HEK293 (cell line): ENCODE results near the gene ERP29.

Source experiments
- CTCF ChIA-PET: fragments of 350-600 bp; formaldehyde crosslinking; extraction: SDS; loops from one replicate; lab custom pipeline; 2021; ENCODE audit warnings: antibody characterized with exemption; lab: Yijun Ruan, JAX
- POLR2A ChIA-PET: fragments of 300-600 bp; formaldehyde crosslinking; extraction: SDS; loops from one replicate; lab custom pipeline; 2020; ENCODE audit warnings: antibody characterized with exemption, inconsistent platforms; lab: Yijun Ruan, JAX
- H3K27ac ChIP-seq: fragments of 200-500 bp; sonication (Bioruptor generic); 2 replicates; pipeline ENCODE4 v1.5.1; 2014; ENCODE audit warnings: low read depth, low read length, control low read depth, inconsistent platforms; ENCODE audit errors: extremely low read depth
- H3K36me3 ChIP-seq, 2 experiments: fragments of 200-500 bp in 1 of 2; sonication (Bioruptor generic) in 1 of 2; 1 replicate in 1 of 2; 2 replicates in 1 of 2; pipeline ENCODE4 v1.5.1; 2014 to 2017; ENCODE audit warnings: inconsistent platforms in 2 of 2, low read length in 2 of 2; ENCODE audit not compliant: control insufficient read depth in 2 of 2, insufficient read depth in 1 of 2
- H3K4me1 ChIP-seq: fragments of 200-500 bp; sonication (Bioruptor generic); 2 replicates; pipeline ENCODE4 v1.5.1; 2014; ENCODE audit warnings: mild to moderate bottlenecking, low read length, inconsistent platforms; ENCODE audit not compliant: control insufficient read depth, insufficient read depth
- H3K4me3 ChIP-seq: 2 replicates; pipeline ENCODE4 v1.5.1; 2011; ENCODE audit warnings: low read depth, mild to moderate bottlenecking, control low read depth, low read length, moderate library complexity
- H3K9me3 ChIP-seq: fragments of 200-500 bp; sonication (Bioruptor generic); 2 replicates; pipeline ENCODE4 v1.5.1; 2014; ENCODE audit warnings: low read depth, low read length, inconsistent platforms; ENCODE audit not compliant: control insufficient read depth, insufficient read depth
- BCL11B ChIP-seq: fragments of 450-650 bp; formaldehyde crosslinking; IDR thresholded peaks from 2 replicates; pipeline ENCODE4 v1.5.1; 2016; ENCODE audit warnings: low read depth, missing biosample characterization, missing genetic modification characterization
- INSM2 ChIP-seq: fragments of 450-650 bp; formaldehyde crosslinking; IDR thresholded peaks from 2 replicates; pipeline ENCODE4 v1.5.1; 2016; ENCODE audit warnings: missing biosample characterization, missing genetic modification characterization
- OVOL3 ChIP-seq: fragments of 450-650 bp; formaldehyde crosslinking; IDR thresholded peaks from 2 replicates; pipeline ENCODE4 v1.5.1; 2016; ENCODE audit warnings: missing biosample characterization, missing genetic modification characterization
- PRDM6 ChIP-seq: fragments of 450-650 bp; formaldehyde crosslinking; IDR thresholded peaks from 2 replicates; pipeline ENCODE4 v1.5.1; 2017; ENCODE audit warnings: missing biosample characterization, missing genetic modification characterization
- ZBTB1 ChIP-seq: fragments of 450-650 bp; formaldehyde crosslinking; IDR thresholded peaks from 2 replicates; pipeline ENCODE4 v1.5.1; 2016; ENCODE audit warnings: missing biosample characterization, missing genetic modification characterization
- ZEB2 ChIP-seq: fragments of 450-650 bp; formaldehyde crosslinking; IDR thresholded peaks from 2 replicates; pipeline ENCODE4 v1.5.1; 2016; ENCODE audit warnings: missing biosample characterization, missing genetic modification characterization
- ZFP37 ChIP-seq: fragments of 450-650 bp; formaldehyde crosslinking; IDR thresholded peaks from 2 replicates; pipeline ENCODE4 v1.5.1; 2016; ENCODE audit warnings: missing biosample characterization, missing genetic modification characterization
- ZFP69B ChIP-seq: fragments of 450-650 bp; formaldehyde crosslinking; IDR thresholded peaks from 2 replicates; pipeline ENCODE4 v1.5.1; 2016; ENCODE audit warnings: missing biosample characterization, missing genetic modification characterization
- ZIC2 ChIP-seq: fragments of 450-650 bp; formaldehyde crosslinking; IDR thresholded peaks from 2 replicates; pipeline ENCODE4 v1.5.1; 2016; ENCODE audit warnings: missing biosample characterization, missing genetic modification characterization
- ZNF114 ChIP-seq: fragments of 450-650 bp; formaldehyde crosslinking; IDR thresholded peaks from 2 replicates; pipeline ENCODE4 v1.5.0; 2017; ENCODE audit warnings: missing biosample characterization, missing genetic modification characterization
- ZNF174 ChIP-seq: fragments of 450-650 bp; formaldehyde crosslinking; IDR thresholded peaks from 2 replicates; pipeline ENCODE4 v1.5.0; 2017; ENCODE audit warnings: missing biosample characterization, mild to moderate bottlenecking, missing genetic modification characterization
- ZNF175 ChIP-seq: fragments of 450-650 bp; formaldehyde crosslinking; IDR thresholded peaks from 2 replicates; pipeline ENCODE4 v1.5.1; 2016; ENCODE audit warnings: missing biosample characterization, missing genetic modification characterization
- ZNF292 ChIP-seq: fragments of 450-650 bp; formaldehyde crosslinking; IDR thresholded peaks from 2 replicates; pipeline ENCODE4 v1.5.1; 2016; ENCODE audit warnings: low read depth, missing biosample characterization, missing genetic modification characterization, borderline replicate concordance
- ZNF354C ChIP-seq: fragments of 450-650 bp; formaldehyde crosslinking; IDR thresholded peaks from 2 replicates; pipeline ENCODE4 v1.5.1; 2016; ENCODE audit warnings: missing biosample characterization, missing genetic modification characterization, low read depth, borderline replicate concordance
- ZNF362 ChIP-seq: fragments of 450-650 bp; formaldehyde crosslinking; IDR thresholded peaks from 2 replicates; pipeline ENCODE4 v1.5.1; 2016; ENCODE audit warnings: missing biosample characterization, missing genetic modification characterization
- ZNF521 ChIP-seq: fragments of 450-650 bp; formaldehyde crosslinking; IDR thresholded peaks from 2 replicates; pipeline ENCODE4 v1.5.1; 2017; ENCODE audit warnings: missing biosample characterization, mild to moderate bottlenecking, missing genetic modification characterization
- ZNF624 ChIP-seq: fragments of 450-650 bp; formaldehyde crosslinking; IDR thresholded peaks from 2 replicates; pipeline ENCODE4 v1.5.1; 2017; ENCODE audit warnings: missing biosample characterization, missing genetic modification characterization
- ZNF658 ChIP-seq: fragments of 450-650 bp; formaldehyde crosslinking; IDR thresholded peaks from 2 replicates; pipeline ENCODE4; 2016; ENCODE audit warnings: missing biosample characterization, missing genetic modification characterization
- ZNF660 ChIP-seq: fragments of 450-650 bp; IDR thresholded peaks from 2 replicates; pipeline ENCODE4 v1.5.1; 2018; ENCODE audit warnings: missing biosample characterization, mild to moderate bottlenecking, missing genetic modification characterization
- ZNF707 ChIP-seq: fragments of 450-650 bp; formaldehyde crosslinking; IDR thresholded peaks from 2 replicates; pipeline ENCODE4 v1.5.1; 2016; ENCODE audit warnings: missing biosample characterization, missing genetic modification characterization
- TF ChIP-seq, protein P1 (sequence below): fragments of 450-650 bp; formaldehyde crosslinking; optimal IDR thresholded peaks from 2 replicates; pipeline ENCODE3; 2016; ENCODE audit warnings: missing biosample characterization, mild to moderate bottlenecking, missing genetic modification characterization
- TF ChIP-seq, protein P2 (sequence below): IDR thresholded peaks from 2 replicates; pipeline ENCODE4 v1.6.1; 2011; ENCODE audit warnings: mild to moderate bottlenecking, low read depth, low read length, borderline replicate concordance

The ERP29 gene

DNA sequence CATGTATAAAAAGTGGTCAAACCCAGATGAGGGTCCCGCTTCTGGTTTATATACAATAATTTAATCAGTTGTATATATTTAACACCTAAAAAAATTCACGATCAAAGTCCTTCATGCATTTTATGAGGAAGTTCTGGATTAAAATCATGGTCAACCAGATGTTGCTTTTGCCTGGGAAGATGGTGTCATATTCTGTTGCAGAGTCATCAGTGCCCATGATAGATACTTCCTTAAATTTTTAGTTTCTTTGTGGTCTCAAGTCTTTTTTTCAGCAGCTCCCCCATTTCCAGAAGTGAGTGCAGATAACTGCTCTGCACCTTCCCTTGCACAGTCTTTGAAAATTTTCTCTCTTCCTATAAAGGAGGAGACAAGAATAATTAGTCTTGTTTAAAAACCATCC is 16.1 kb downstream of the ERP29 start:
- TF ChIP-seq PRDM6 (tag by site-specific recombination) (no peak), ZNF174 (tag by site-specific recombination) (no peak), ZNF175 (no peak)
- H3K27ac ChIP-seq, result no peak overlapping the region
- H3K36me3 ChIP-seq, result peaks cover 60 to 72% of the 10 kb centered on the region in 2 experiments
- no peaks in the 10 kb centered on the region for H3K9me3 ChIP-seq
- POLR2A ChIA-PET, result no interaction called here
- no peak overlapping the region for H3K4me3 ChIP-seq
- CTCF ChIA-PET, result interaction anchor here (1.0 kb wide), 1 partner anchor 22 kb away, joined by 3 read pairs; no protein-coding TSS in a partner anchor
- no peaks in the 10 kb centered on the region for H3K4me1 ChIP-seq

- ChIA-PET CTCF (no interaction called here), POLR2A (no interaction called here)
- TF ChIP-seq ZNF624 (tag by site-specific recombination) (no peak), ZFP37 (tag by site-specific recombination) (no peak), ZNF114 (no peak), ZNF354C (tag by site-specific recombination) (no peak), ZFP69B (tag by site-specific recombination) (no peak), ZEB2 (tag by site-specific recombination) (no peak), ZNF658 (tag by site-specific recombination) (no peak), ZNF521 (tag by site-specific recombination) (no peak)
- TF ChIP-seq, protein P1, sequence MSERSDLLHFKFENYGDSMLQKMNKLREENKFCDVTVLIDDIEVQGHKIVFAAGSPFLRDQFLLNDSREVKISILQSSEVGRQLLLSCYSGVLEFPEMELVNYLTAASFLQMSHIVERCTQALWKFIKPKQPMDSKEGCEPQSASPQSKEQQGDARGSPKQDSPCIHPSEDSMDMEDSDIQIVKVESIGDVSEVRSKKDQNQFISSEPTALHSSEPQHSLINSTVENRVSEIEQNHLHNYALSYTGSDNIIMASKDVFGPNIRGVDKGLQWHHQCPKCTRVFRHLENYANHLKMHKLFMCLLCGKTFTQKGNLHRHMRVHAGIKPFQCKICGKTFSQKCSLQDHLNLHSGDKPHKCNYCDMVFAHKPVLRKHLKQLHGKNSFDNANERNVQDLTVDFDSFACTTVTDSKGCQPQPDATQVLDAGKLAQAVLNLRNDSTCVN, result no peak
- Histone ChIP-seq H3K4me3 (no peak overlapping the region), H3K27ac (no peak overlapping the region), H3K9me3 (no peaks in the 10 kb centered on the region), H3K4me1 (no peaks in the 10 kb centered on the region), H3K36me3 (peaks cover 71 to 84% of the 10 kb centered on the region in 2 experiments)
Measured at GRCh38 chr12:112031472-112031871, 18.2 kb downstream of the ERP29 start.

DNA sequence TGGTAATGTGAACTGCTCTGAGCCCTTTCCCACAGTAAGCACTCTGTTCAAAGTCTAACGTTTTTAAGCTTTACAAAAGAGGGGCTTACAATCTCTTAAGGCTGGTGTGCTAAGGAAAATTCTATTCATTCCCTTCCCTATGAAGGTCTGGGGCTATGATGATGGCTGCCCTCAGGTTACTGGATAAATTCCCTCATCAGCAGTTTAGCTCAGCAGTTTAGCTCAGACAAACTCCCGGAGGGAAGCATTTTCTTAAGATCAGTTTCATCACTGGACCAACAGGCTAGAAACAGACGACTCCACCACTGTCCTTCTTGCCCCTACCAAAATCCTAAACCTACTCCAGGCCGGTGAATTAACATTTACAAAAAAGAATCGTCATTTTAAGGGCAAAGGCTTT is 19.1 kb downstream of the ERP29 start:
- Histone ChIP-seq H3K4me3 (no peak overlapping the region), H3K9me3 (no peaks in the 10 kb centered on the region), H3K27ac (peak overlapping the region; percentile 20; the same call in 1 of the 2 replicates), H3K4me1 (no peaks in the 10 kb centered on the region), H3K36me3 (peaks cover 75 to 90% of the 10 kb centered on the region in 2 experiments)
- POLR2A ChIA-PET, result interaction anchor here (0.6 to 0.7 kb wide), 2 partner anchors 19 to 60 kb away, joined by 3 read pairs; partner anchors contain the start of gene TMEM116
- CTCF ChIA-PET, result interaction anchor here (0.7 kb wide), 1 partner anchor 231 kb away, joined by 3 read pairs; no protein-coding TSS in a partner anchor
- TF ChIP-seq ZBTB1 (tag by site-specific recombination) (no peak), BCL11B (no peak), ZNF521 (tag by site-specific recombination) (no peak), ZNF707 (tag by site-specific recombination) (no peak), OVOL3 (tag by site-specific recombination) (no peak), ZNF292 (tag by site-specific recombination) (no peak), INSM2 (tag by site-specific recombination) (no peak), ZNF660 (no peak), ZIC2 (tag by site-specific recombination) (no peak), ZNF362 (tag by site-specific recombination) (no peak)
- TF ChIP-seq, protein P2, sequence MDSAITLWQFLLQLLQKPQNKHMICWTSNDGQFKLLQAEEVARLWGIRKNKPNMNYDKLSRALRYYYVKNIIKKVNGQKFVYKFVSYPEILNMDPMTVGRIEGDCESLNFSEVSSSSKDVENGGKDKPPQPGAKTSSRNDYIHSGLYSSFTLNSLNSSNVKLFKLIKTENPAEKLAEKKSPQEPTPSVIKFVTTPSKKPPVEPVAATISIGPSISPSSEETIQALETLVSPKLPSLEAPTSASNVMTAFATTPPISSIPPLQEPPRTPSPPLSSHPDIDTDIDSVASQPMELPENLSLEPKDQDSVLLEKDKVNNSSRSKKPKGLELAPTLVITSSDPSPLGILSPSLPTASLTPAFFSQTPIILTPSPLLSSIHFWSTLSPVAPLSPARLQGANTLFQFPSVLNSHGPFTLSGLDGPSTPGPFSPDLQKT, result no peak
